Activated T-cell treated with anti-CD3 and anti-CD28 coated beads, Interleukin-2, amount 50 U/mL, for 1 hour (primary cell): Measurements from ENCODE around the gene SMIM10L1.

Experiments
- DNase-seq: peaks from one replicate; pipeline ENCODE4 v3.0.0-alpha.2; 2020

Gene SMIM10L1

DNA sequence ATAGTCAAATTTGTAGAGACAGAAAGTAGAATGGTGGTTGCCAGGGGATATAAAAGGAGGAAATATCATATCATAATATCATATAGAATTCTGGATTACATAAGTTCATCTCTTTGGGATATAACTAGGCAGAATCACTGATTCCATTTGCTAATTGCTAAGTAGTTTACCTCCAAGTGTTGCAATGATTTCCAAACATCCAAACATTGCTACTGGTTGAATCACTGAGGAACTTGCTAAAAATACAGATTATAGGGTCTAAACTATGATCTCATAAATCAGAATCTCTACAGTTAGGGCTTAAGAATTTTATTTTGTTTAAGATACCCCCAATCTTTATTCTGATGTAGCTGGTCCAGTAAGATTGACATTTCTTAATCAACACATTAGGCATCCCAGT, 31.8 kb downstream of the SMIM10L1 start:
- DNase-seq = no peak

DNA sequence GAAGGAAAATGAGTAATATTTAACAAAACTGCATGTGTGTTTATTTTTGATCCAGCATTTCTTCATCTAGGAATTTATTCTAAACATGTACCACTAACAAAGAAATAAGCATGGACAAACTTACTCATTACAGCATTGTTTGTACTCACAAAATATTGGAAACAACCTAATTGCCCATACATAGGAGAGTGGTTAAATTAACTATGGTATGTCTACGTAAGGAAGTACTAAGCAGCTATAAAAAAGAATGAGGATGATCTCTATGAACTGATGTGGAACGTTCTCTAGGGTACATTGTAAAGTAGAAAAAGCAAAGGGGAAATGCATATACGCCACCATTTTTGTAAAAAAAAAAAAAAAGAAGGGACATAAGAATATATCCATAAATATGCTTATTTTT, 33.2 kb downstream of the SMIM10L1 start:
- DNase-seq = no peak

DNA sequence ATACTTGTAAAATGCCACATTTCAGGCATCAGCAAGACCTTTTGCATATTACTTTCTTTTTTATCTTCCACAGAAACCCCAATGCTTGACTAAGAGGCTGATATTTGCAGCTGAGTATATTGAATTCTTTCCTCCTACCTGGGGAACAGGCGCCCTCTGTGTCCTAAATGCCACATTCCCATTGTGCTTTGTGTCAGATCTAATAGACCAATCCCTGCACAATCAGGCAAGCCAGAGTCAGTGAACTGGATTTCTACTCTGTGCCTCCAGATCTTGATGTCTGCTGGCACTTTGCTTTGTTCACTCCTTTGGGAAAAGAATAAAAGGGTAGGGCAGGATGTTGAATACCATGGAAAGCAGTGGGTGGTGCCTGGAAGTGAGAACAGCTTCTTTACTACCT, 38.1 kb downstream of the SMIM10L1 start:
- DNase-seq = no peak
